Endometrial microvascular endothelial cells (primary cell): ENCODE results near the gene PROX1. TPM values are rescaled to one million over a fixed set of nuclear protein-coding genes. Genes with fewer than 3 reads are reported as not detected.

ENCODE experiments used
- in situ Hi-C: cut with HindIII; loops from 2 replicates; pipeline ENCODE4 v1.10.0; 2017; ENCODE audit warnings: low sequenced_read_pairs, low pct_unique_long_range_greater_than_20kb; ENCODE audit errors: inconsistent ontology term
- total RNA-seq: library from RNA; depleted of rRNA; stranded (reverse); fragments of >200 nt; gene quantifications from one replicate; pipeline ENCODE4 v1.2.3, GENCODE V29; 2015; ENCODE audit errors: inconsistent ontology term

The PROX1 gene
- total RNA-seq, 1 donor from 2014 or later: not detected

DNA sequence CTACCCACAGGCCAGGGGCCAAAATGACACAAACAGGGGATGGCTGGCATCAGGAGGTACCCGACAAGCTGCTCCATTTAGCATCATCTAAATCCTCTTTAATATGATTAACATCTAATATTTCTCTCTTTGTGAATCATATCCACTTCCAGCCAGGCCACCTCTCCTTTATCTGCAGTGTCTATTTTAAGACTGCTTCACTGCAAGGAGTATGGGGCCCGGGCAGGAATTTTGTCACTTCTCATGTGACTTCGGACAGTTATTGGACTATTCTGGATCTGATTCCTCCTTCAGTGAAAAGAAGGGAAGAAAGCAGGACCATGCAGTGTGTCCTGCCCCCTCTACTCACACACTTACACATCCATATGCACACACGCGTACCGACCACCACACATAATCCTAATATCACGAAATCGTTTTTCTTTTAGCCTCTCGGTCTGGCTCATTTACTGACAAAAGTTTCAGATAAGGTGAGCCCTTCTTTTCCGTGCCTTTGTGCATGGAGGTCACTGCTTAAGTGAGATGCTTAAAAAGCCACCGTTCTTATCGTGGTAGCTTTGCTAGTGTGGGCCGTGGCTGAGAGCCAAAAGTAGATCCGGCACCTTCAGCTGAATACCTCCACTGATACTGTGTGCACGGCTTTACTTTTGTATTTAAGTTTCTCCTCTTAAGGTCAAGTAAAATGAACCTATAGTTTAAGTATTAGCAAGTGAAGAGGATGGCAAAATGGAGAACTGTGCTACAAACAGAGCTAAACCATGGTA is 26.0 kb downstream of the PROX1 start:
- in situ Hi-C loops: no loop called here

DNA sequence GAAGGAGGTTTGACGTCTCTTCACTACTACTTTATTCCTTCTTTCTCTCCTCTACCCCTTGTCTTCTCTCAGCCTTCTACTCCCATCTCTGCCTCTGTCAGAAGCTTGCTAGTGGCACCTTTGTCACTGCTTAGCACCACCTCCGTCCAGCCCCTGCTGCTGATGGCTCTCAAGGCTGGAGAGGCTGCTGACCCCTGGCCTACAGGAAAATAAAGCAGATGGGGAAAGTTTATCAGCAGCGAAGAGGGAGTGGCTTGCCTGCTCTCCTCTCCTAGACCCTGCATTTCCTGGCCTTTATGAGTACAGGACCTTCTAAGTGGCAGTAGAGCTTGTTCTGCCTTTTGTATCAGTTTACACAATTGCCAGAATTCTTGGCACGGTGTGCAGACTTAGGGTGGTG is 27.0 kb downstream of the PROX1 start:
- in situ Hi-C loops: no loop called here

DNA sequence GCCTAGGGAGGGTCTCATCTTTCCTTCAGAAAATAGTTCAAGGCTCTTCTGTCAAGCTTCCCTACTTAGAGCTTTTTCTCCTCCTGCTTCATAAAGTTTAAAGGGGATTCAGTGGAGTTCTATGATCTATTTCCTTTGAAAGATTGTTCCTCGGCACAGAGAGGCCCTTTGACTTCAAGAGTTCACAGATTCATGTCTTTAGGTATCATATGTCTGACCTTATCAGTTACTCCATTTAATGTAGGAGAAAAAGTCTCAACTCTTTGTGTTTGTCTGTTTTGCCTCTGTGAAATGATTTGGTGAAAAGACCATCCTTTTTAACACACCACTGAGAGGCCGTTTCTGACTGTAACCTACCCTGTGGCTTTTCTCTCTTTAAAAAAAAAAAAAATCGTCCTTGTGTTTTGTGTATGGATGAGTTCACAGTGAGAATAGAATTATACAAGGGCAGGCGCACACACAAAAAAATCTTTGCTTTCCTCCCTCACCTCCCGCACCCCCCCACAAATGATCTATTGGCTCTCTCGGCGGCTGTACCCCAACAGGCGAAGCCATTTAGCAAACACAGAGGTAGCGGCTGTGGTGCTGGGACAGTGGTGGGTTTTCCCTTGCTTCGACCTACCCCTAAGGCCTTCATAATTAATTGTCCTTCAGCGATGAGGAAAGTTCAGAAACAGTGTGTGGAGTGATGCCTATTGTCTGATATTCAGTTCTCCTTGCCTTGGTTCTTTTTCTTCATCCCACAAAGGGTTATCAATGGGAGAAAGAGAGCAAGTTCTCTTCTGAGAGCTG is 29.6 kb downstream of the PROX1 start:
- in situ Hi-C loops: no loop called here

DNA sequence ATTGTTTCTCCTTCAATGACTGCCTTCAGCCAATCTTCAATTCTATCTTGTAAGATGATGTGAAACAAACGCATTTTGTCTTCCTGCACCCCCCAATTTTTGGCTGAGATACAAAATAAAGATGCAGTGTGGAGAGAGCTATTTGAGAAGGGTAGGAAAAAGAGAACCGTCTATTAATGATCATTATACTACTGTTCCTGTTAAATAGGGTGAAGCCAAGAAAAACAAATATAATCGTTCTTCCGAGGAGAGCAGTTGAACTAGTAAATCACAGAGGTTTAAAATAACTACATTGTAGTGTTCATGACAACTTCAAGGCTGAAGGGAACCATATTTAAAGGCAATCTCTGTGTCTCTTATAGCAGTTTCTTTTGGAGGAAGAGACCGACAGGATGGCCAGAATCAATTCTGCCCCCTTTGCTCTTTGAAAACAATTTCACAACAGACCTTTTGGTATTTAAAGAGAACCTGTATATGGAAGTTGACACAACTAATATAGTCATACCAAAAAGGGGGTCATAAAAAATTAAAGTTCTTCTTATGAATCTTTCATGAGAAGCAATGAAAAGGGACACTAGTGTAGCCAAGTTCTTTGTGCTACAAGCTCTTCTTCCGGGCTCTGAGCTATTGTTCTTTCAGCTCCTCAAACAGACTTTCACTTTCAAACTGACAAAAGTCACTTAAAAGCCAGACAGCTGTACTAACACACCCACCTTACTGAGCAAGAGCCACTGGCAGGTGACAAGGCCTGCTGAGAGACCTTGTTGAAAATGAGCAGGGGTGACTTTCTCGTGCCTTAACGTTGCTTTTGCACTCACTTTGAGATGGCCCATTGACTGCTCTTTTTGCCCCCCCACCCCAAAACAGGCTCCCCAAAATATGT is 30.9 kb downstream of the PROX1 start:
- in situ Hi-C loops: no loop called here

DNA sequence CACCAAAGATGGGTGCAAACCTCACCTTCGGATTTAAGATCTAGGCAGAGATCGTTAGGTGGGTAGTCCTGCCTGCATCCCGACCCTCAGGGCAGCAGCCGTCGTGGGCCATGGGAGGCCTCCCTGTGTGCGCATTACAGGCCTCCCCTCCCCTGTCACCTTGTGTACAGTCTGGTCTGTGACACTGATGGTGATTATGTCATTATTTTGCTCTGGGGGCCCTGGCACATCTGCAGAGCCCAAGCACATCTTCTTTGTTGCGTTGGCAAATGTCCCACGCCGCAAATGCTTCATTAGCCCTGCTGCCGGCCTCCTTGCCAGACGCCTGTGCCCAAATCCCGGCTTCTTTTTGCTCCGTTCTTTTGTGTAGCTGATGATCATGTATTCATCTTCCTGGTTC is 31.7 kb downstream of the PROX1 start:
- in situ Hi-C loops: no loop called here

DNA sequence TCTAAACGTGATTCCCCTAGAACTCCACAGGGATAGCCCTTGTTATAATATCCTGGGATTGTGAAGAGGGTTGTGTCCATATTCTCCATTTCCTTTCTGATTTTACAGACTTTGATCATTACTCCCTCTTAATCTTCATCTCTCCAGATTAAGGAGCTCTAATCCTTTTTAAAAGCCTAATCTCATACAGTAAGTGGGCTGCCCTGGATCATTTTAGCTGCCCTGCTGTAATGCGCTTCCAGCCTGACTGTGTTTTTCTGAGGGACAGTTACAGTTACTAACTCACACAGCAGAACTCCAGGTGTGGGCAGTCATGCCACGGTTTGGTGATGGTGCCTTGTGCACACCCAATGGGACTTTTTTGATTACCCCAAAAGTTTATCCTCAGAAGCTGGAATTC is 33.5 kb downstream of the PROX1 start:
- in situ Hi-C loops: no loop called here

DNA sequence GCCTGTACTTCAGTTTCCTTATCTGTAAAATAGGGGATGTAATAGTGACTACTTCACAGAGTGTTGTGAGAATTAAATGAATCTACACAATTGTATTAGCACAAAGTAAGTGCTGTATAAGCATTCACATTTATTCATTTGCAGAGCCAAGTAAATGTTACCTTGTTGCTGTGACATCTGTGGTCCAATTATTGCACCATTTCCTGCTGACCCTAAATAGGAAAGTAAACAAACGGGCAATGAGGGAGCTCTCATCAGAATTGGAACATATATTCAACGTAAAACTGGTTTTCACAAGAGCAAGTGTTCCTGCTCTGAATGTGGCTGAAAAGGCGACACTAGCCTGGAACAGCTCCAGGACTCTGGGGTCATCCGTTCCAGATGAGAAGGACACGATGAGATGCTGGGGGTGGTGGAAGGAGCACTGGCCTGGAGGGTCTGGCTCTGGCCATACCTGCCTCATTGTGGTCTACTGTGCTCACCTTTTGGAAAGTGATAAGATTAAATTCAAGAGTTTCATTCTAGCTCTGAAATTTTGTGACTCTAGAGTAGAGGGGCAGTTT is 34.5 kb downstream of the PROX1 start:
- in situ Hi-C loops: no loop called here

DNA sequence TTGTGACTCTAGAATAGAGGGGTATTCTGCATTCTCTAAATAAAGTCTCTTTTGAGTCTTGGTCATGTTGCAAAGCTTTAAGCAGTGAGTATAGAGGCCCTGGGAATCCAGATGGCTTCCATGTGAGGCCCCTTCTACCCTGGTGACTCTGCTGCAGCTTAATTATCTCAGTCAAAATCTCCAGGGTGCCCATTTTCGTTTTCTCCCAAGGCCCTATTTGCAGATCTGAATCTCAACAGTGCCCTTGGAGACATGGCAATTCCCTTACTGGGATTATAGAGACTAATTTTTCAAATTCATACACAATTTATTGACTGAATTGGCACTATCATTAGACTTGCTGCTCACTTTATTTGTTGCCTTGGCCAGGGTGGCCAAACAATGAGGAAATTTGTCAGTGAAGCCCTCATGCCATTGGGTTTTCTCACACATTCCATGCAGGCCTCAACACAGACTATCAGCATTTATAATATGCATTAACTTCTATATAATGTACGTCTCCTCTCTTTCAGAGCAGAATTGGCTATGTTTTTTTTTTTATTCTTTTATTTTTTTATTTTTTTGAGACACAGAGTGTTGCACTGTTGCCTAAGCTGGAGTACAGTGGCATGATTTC is 35.1 kb downstream of the PROX1 start:
- in situ Hi-C loops: no loop called here

DNA sequence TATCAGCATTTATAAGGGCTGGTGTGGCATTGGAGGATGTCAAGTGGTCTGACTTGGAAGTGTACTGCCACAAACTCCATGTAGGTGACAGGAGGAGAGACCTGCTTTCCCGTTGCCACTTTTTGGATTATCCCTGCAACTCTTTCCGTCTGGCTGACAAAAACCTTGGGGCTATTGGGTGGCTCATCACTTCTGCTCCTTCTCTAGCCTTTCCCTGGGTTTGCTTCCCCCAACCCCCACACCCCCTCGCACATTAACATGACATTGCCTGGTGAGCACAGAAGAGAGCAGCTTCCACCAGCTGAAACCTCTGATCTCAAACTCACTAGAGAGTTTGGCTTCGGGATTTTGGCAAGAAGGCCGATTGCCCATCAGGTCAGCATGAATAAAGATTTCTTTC is 39.2 kb downstream of the PROX1 start:
- in situ Hi-C loops: no loop called here

DNA sequence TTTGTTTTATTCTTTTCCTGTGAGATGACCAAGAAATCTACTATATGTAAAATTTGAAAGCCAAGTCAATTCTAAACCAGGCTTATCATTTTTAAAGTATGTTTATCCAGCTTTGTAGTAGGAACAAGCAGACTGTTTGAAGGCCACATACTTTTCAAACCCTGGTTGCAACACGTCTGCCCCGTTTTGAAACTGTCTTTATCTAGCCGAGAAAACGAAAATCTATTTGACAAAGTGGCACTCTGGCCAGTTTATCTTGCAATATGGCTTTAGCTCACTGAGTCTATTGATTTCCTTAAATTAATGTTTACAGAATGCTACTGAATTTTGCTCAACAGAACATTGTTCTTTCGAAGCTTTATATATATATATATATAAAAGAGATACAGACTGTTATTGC is 39.7 kb downstream of the PROX1 start:
- in situ Hi-C loops: no loop called here

DNA sequence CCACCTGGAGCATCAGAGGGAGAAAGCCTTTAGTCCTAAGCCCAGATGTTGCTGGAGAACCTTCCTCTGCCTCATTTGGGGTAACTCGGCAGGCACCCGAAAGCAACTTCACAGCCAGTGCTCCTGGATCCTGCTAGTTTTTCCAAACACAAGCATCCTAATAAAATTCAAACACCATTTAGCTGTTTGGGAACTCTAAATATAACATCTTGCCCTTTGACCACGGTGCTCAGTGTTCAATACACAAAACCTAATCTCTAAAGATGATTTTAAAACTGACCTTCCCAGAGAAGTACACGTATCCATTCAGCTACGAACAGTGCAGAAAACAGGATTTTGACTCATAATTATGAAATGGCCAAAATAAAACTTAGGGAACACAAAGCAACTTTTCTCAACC is 40.3 kb downstream of the PROX1 start:
- in situ Hi-C loops: no loop called here

DNA sequence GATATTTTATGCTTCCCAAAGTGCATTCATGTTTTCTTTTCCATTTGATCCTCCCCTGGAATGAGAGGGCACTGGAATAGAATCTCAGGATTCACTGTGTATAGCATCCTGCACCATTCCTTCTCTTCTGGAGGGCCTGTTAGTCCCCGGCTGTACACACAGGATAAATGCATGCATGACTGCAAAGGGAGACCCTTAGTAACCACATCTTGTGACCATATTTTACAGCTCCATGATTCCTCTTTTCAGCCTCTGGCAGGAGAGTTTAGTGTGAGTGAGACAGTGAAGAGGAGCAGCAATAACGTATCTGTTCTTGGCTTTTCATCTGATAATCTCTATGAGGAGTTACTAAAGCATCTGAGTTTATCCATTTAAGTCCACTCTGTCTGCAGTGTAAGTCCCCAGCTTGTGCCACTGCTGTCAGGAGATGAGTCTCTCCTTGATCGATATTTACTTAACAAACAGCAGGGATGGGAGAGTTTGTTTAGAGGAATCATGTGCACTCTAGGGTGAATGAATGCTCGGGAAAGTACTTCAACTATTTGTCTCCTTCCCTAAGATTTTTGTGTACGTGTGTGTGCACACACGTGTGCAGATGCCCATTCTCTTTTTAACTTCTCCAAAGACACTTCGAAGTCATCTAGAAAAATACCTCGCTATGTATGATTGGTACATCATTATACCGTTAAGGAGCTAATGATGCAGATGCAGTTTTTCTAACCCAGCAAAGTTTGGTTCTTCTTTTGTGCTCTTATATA is 41.1 kb downstream of the PROX1 start:
- in situ Hi-C loops: no loop called here

DNA sequence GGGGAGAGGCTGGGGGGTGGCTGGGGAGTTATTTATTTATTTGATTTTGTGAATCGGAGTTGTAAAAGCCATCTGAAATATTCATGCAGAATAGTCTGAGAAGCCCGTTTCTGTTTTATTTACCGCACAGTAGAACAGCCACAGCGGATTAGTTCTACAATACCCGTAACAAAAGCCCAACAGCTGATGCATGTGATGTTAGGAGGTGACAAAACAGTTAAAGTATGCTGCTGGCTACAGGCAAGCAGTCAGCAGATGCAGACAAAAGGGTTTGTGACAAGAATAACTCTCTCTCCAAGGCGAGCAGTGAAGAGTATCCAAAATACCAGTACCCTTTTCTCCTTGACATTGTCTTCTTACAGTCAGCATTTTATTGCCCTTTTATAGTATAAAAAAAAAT is 42.0 kb downstream of the PROX1 start:
- in situ Hi-C loops: no loop called here

DNA sequence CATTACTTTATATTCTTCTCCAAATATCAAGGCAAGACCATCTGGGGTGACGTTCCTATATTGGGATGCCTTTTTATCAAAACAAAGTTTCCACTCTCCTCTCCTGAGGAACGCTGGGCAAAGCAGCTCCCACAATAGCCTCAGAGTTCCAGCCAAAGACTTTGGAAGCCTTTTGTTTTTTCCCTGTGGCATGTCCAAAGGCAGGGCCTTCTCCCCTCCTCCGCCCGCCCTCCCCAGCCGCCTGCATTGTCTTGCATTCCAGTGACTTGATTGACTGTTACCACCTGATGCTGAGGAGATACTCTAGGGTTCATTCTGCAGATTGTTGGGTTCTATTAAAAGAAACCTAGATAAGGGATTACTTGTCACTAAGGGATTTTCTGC is 43.5 kb downstream of the PROX1 start:
- in situ Hi-C loops: no loop called here

DNA sequence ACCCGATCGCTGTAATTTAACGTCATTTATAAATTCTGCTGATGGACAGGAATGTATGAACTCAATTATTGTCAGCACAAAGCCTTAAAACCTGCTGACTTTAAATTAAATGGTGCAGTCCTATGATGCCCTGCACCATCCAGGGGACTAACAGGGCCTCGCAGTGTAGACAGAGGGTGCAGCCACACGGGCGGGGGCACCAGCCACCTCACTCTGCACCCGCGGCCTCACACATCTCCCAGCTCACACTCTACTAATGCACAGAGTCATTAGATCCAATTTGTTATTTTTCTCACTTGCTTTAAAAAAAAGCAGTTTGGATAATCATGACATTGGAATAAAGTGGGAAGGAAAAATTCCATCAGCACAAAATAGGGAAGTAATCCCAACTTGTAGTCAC is 49.7 kb downstream of the PROX1 start:
- in situ Hi-C loops: no loop called here

DNA sequence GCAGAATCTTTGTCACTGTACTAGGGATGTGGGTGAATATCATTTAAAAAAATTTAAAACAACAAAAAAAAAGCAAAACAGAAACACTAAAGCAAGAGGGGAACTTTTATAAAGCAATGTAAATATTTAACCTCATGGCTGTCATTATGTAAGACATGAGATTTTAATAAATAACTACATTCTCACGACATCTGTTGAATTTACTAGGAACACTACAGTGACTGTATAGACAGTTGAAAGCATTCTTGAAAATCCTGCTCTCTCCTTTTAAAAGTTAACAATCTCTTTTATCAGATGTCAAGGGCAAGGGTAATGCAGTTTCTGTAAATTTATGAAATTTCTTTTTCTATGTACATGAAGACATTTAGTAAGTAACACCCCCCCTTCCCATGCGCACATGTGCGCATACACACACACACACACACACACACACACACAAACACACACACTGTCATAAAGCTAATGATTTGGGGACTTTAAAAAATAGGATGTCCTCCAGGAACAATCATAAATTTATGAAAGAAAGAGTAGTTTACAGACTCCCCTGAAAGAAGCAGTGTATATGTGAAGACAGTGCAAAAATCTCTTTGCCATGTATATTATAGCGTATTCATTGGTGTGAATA is 51.7 kb downstream of the PROX1 start:
- in situ Hi-C loops: no loop called here

DNA sequence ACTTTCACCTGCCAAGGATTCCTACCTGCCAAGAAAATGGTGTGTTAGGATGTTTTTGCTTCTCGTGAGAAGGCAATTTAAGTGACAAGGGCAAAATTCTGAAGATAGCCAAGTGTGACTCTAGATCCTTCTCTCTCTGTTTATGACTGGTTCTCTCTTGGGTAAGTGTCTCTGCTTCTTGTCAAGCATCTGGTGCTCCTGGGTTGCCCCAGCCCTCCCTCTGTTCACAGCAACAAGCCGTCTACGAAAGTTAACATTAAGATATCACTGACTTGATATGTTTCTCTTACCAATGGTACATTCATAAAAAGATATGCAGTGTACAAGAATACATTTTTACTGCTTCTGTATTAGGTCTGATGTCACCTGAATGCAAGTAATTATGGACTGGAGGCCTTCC is 55.4 kb downstream of the PROX1 start:
- in situ Hi-C loops: no loop called here
